ENCODE measurements around the gene C16orf90. TPM values are rescaled to one million over a fixed set of nuclear protein-coding genes. Genes with fewer than 3 reads are reported as not detected.
"Not testable (repeated sequence)": the region's sequence is repeated elsewhere in the genome, so short reads cannot be mapped to it uniquely, and the experiment has no call there.

C16orf90 gene
- total and polyA plus RNA-seq, 9 donors, result not detected

DNA sequence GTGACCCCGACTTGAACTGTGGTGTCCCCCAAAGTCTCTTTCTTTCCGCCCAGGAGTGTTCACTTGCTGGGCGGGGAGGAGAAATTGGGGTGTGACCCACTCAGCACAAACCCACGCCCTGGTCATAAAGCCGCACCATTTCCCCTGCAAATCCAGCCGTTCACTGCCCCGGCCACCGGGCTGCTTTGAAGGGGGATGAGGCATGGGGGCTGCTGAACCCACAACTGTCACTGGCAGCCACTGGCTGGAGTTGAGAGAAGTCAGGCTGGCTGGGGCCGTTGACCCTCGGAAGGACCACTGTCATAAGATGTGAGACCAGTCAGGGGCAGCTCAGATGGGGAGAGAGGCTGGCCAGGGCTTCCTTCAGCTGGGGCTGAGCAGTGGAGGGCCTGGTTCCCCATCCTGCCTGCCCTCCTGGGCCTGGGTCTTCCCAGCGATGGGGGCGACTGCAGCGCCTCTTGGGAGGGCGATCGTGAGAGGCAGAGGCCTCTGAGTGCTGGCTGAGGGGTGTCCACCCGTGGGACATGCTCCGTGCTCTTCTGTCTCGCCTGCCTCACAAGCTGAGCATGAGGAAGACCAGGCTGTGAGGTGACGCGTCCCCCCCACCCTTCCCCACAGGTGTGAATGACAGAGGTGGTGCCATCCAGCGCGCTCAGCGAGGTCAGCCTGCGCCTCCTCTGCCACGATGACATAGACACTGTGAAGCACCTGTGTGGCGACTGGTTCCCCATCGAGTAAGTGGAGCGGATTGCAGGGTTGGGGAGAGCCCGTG, 19.5 kb downstream of the C16orf90 start:
- DNase-seq, result no peak
- 85% methylated on average over 23 of the region's 29 CpGs for WGBS (ENCODE audit: insufficient coverage)
- Histone ChIP-seq H3K27ac (ENCODE audit: low read length) (no peak overlapping the region), H3K9me3 (replicated peaks; ENCODE audit: control insufficient read depth, low read depth, low read length) (no peaks in the 10 kb centered on the region), H3K27me3 (ENCODE audit: control insufficient read depth, insufficient read depth, low read length) (no peaks in the 10 kb centered on the region), H3K36me3 (ENCODE audit: control insufficient read depth, insufficient read depth, low read length) (peaks cover 30% of the 10 kb centered on the region), H3K4me1 (ENCODE audit: control insufficient read depth, insufficient read depth, low read length) (peaks cover 11% of the 10 kb centered on the region), H3K4me3 (ENCODE audit: low read length) (no peak overlapping the region)

DNA sequence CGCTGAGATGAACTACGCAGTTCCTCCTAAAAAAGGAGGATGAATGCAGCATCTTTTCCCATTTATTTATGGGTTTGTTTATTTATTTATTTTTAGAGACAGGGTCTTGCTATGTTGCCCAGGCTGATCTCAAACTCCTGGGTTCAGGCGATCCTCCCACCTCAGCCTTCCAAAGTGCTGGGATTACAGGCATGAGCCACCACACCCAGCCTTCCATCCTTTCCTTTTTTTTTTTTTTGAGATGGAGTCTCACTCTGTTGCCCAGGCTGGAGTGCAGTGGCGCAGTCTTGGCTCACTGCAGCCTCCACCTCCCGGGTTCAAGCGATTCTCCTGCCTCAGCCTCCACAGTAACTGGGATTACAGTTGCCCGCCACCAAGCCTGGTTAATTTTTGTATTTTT, 20.4 kb downstream of the C16orf90 start:
- DNase-seq; H3K4me3 ChIP-seq (ENCODE audit: low read length); H3K27me3 ChIP-seq (ENCODE audit: control insufficient read depth, insufficient read depth, low read length); H3K9me3 ChIP-seq (replicated peaks; ENCODE audit: control insufficient read depth, low read depth, low read length); H3K27ac ChIP-seq (ENCODE audit: low read length): not testable (repeated sequence)
- WGBS (ENCODE audit: insufficient coverage), result no CpG with 5 or more reads among the region's 7 CpGs
- Histone ChIP-seq H3K4me1 (ENCODE audit: control insufficient read depth, insufficient read depth, low read length) (peaks cover 11% of the 10 kb centered on the region), H3K36me3 (ENCODE audit: control insufficient read depth, insufficient read depth, low read length) (peaks cover 25% of the 10 kb centered on the region)

DNA sequence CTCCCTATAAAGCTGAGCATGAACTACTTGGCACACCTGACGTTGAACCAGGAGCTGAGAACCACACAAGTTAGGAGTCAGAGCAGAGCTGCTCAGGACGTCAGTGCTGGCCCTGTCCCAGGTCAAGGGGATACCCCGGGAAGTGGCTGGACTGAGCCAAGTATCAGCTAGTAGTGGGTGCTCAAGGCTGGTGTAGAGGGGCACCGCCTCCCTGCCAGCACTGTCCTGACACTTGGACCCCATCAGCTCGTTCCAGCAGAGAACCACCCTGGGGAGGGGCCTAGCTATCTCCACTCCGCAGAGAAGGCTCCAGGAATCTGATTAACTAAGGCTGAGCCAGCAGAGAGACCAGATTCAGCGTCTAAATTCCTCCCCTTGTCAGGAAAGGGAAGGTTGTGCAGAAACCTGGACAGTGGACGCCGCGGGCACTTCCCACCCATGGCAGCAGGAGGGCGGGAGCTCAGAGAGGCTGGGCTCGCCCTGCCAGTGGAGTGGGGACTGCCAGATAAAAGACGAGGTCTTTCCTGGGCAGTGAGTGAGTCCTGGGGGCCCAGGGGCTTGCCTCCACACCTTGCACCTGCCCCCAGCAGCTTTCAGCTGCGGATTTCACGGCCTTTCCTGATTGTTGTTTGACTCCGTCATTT, 21.0 kb downstream of the C16orf90 start:
- Histone ChIP-seq H3K9me3 (replicated peaks; ENCODE audit: control insufficient read depth, low read depth, low read length) (no peaks in the 10 kb centered on the region), H3K27me3 (ENCODE audit: control insufficient read depth, insufficient read depth, low read length) (no peaks in the 10 kb centered on the region), H3K36me3 (ENCODE audit: control insufficient read depth, insufficient read depth, low read length) (peaks cover 23% of the 10 kb centered on the region), H3K4me1 (ENCODE audit: control insufficient read depth, insufficient read depth, low read length) (peaks cover 11% of the 10 kb centered on the region), H3K27ac (ENCODE audit: low read length) (no peak overlapping the region), H3K4me3 (ENCODE audit: low read length) (no peak overlapping the region)
- no peak for DNase-seq
- WGBS (ENCODE audit: insufficient coverage), result 72% methylated on average over 13 of the region's 16 CpGs

DNA sequence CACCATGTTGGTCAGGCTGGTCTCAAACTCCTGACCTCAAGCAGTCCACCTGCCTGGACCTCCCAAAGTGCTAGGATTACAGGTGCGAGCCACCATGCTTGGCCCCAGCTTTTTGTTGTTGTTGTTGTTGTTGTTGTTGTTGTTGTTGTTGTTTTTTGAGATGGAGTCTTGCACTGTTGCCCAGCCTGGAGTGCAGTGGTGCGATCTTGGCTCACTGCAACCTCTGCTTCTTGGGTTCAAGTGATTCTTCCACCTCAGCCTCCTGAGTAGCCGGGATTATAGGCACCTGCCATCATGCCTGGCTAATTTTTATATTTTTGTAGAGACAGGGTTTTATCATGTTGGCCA, 21.7 kb downstream of the C16orf90 start:
- not testable (repeated sequence) for H3K4me1 ChIP-seq (ENCODE audit: control insufficient read depth, insufficient read depth, low read length); H3K4me3 ChIP-seq (ENCODE audit: low read length); H3K27me3 ChIP-seq (ENCODE audit: control insufficient read depth, insufficient read depth, low read length); DNase-seq; H3K27ac ChIP-seq (ENCODE audit: low read length); H3K9me3 ChIP-seq (replicated peaks; ENCODE audit: control insufficient read depth, low read depth, low read length)
- peaks cover 22% of the 10 kb centered on the region for H3K36me3 ChIP-seq (ENCODE audit: control insufficient read depth, insufficient read depth, low read length)
- no CpG with 5 or more reads among the region's 3 CpGs for WGBS (ENCODE audit: insufficient coverage)

DNA sequence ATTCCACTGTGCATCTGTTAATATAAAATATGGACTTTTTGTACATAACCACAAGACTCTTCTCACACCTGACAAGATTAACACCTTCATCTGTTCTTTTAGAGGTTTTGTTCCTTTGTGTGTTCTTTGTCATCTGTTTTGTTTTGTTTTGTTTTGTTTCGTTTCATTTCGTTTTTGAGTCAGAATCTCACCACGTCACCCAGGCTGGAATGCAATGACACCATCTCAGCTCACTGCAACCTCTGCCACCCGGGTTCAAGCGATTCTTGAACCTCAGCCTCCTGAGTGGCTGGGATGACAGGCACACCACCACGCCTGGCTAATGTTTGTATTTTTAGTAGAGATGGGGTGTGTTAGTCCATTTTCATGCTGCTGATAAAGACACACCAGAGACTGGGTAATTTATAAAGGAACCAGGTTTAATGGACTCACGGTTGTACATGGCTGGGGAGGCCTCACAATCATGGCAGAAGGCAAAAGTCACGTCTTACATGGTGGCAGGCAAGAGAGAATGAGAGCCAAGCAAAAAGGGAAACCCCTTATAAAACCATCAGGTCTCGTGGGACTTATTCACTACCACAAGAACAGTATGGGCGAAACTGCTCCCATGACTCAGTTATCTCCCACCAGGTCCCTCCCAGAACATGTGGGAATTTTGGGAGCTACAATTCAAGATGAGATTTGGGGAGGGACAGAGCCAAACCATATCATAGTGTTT, 22.3 kb downstream of the C16orf90 start:
- H3K27ac ChIP-seq (ENCODE audit: low read length), result no peak overlapping the region
- H3K27me3 ChIP-seq (ENCODE audit: control insufficient read depth, insufficient read depth, low read length), result no peaks in the 10 kb centered on the region
- H3K4me1 ChIP-seq (ENCODE audit: control insufficient read depth, insufficient read depth, low read length), result peaks cover 7% of the 10 kb centered on the region
- 96% methylated on average over 5 of the region's 10 CpGs for WGBS (ENCODE audit: insufficient coverage)
- H3K36me3 ChIP-seq (ENCODE audit: control insufficient read depth, insufficient read depth, low read length), result peaks cover 27% of the 10 kb centered on the region
- no peak for DNase-seq
- H3K9me3 ChIP-seq (replicated peaks; ENCODE audit: control insufficient read depth, low read depth, low read length), result no peaks in the 10 kb centered on the region
- H3K4me3 ChIP-seq (ENCODE audit: low read length), result no peak overlapping the region

DNA sequence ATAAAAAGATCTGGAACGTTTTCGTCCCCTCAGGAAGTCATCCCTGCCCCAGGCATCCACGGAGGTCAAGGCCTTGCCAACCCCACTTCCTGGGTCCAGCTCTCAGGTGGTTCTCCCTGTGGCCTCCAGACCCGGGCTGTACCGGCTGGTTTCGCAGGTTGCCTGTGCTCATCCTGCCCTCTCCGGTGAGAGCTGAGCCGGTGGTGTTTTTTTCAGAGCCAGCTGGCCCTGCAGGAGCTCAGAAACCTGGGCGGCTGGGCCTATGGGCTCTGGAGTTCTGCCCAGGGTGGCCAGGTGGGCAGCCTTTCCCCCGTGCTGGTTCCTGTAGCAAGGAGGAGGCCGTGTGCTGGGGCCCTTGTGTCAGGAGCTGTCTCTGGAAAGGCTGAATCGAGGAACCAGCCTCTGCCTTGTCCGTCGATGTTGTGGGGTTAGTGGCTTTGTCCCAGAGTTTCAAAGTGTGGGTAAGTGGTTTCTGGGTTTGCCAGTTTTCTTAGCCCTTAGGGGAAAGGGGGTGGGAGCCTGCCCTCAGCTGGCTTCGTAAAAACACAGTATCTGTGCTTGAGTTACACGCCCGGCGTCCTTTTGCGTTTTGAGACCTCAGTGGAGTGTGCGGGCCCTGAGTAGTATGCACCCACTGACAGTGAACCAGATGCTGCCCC, 23.6 kb downstream of the C16orf90 start:
- H3K9me3 ChIP-seq (replicated peaks; ENCODE audit: control insufficient read depth, low read depth, low read length), result no peaks in the 10 kb centered on the region
- H3K4me1 ChIP-seq (ENCODE audit: control insufficient read depth, insufficient read depth, low read length), result peaks cover 9% of the 10 kb centered on the region
- WGBS (ENCODE audit: insufficient coverage), result 89% methylated on average over 20 of the region's 20 CpGs
- peaks cover 36% of the 10 kb centered on the region for H3K36me3 ChIP-seq (ENCODE audit: control insufficient read depth, insufficient read depth, low read length)
- no peak overlapping the region for H3K27ac ChIP-seq (ENCODE audit: low read length)
- H3K27me3 ChIP-seq (ENCODE audit: control insufficient read depth, insufficient read depth, low read length), result no peaks in the 10 kb centered on the region
- no peak overlapping the region for H3K4me3 ChIP-seq (ENCODE audit: low read length)
- DNase-seq, result no peak

DNA sequence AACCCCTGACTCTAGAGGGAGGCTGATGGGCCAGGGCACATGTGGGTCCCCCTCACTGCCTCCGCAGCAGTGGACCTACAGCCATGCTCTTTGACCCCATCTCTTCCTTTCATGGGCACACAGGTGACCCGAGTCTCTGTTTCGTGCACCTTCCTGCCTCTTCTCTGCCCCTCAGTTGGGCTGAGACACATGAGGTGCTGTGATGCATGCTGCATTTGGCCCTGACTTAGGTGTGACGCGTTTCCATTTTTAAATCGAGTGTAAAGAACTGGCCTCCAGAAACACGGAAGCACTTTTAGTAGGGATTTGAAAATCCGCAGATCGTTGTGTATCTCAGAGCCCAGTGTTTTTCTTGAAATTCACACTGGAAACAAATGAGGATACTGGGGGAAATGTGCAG, 24.6 kb downstream of the C16orf90 start:
- no peak overlapping the region for H3K27ac ChIP-seq (ENCODE audit: low read length)
- no peaks in the 10 kb centered on the region for H3K27me3 ChIP-seq (ENCODE audit: control insufficient read depth, insufficient read depth, low read length)
- no peak overlapping the region for H3K4me3 ChIP-seq (ENCODE audit: low read length)
- DNase-seq, result no peak
- H3K9me3 ChIP-seq (replicated peaks; ENCODE audit: control insufficient read depth, low read depth, low read length), result no peaks in the 10 kb centered on the region
- H3K4me1 ChIP-seq (ENCODE audit: control insufficient read depth, insufficient read depth, low read length), result peaks cover 5% of the 10 kb centered on the region
- peaks cover 39% of the 10 kb centered on the region for H3K36me3 ChIP-seq (ENCODE audit: control insufficient read depth, insufficient read depth, low read length)
- WGBS (ENCODE audit: insufficient coverage), result 85% methylated on average over 8 of the region's 9 CpGs

DNA sequence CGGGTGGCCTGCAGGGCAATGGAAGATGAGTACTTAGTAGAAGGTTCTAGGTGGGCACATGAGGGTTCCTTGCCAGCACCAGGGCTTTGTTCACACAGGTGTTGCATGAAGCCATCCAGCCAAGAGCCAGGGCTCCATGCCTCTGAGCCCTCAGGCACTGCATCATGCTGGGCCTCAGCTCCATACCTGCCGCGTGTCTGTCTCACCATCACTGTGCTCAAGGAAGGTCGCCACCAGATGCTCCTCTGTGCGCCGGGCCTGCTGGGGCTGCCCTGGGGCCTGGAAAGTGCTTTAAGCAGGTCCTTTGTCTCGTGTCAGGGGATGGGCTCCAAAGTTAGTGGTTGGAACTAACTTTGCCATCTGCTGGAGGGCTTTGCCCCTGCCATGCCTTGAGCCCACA, 25.6 kb downstream of the C16orf90 start:
- Histone ChIP-seq H3K36me3 (ENCODE audit: control insufficient read depth, insufficient read depth, low read length) (peaks cover 42% of the 10 kb centered on the region), H3K4me1 (ENCODE audit: control insufficient read depth, insufficient read depth, low read length) (peaks cover 5% of the 10 kb centered on the region), H3K9me3 (replicated peaks; ENCODE audit: control insufficient read depth, low read depth, low read length) (no peaks in the 10 kb centered on the region), H3K27ac (ENCODE audit: low read length) (no peak overlapping the region), H3K4me3 (ENCODE audit: low read length) (no peak overlapping the region), H3K27me3 (ENCODE audit: control insufficient read depth, insufficient read depth, low read length) (no peaks in the 10 kb centered on the region)
- 86% methylated on average over 6 of the region's 7 CpGs for WGBS (ENCODE audit: insufficient coverage)
- DNase-seq, result no peak

DNA sequence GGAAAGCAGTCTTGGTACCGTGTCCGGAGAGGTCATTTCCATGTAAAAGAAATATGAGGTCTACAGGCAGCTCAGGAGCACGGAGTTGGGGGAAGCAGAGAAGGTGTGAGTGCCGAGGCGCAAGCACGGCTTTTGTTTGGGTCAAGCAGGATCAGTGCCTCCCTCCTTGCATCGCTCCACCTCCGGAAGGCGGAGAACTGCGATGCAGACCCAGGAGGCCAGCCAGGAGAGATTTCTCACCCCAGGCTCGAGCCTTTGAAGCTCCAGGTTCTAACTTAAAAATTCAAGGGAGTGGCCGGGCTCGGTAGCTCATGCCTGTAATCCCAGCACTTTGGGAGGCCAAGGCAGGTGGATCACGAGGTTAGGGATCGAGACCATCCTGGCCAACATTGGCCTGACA, 26.8 kb downstream of the C16orf90 start:
- DNase-seq, result no peak
- Histone ChIP-seq H3K4me3 (ENCODE audit: low read length) (no peak overlapping the region), H3K27me3 (ENCODE audit: control insufficient read depth, insufficient read depth, low read length) (no peaks in the 10 kb centered on the region), H3K9me3 (replicated peaks; ENCODE audit: control insufficient read depth, low read depth, low read length) (no peaks in the 10 kb centered on the region), H3K36me3 (ENCODE audit: control insufficient read depth, insufficient read depth, low read length) (peaks cover 42% of the 10 kb centered on the region), H3K27ac (ENCODE audit: low read length) (no peak overlapping the region), H3K4me1 (ENCODE audit: control insufficient read depth, insufficient read depth, low read length) (peaks cover 11% of the 10 kb centered on the region)
- 48% methylated on average over 15 of the region's 15 CpGs for WGBS (ENCODE audit: insufficient coverage)

DNA sequence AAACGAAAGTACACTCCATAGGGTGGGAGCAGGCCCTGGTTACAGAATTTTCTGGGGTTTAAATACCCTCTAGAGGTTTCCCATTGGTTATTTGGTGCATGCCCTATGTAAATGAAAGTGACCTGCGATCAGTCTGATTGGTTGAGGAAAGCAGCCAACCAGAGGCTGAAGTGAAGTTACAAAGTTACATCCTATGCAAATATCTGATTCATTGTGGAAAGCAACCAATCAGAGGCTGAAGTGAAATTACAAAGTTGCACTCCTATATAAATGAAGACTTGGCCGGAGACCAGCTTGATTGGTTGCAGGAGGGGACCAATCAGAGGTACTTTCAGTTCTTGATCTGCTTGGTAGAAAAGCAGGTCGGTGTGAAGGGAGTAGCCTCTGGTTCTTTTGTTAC, 27.4 kb downstream of the C16orf90 start:
- Histone ChIP-seq H3K27me3 (ENCODE audit: control insufficient read depth, insufficient read depth, low read length) (no peaks in the 10 kb centered on the region), H3K4me3 (ENCODE audit: low read length) (no peak overlapping the region), H3K27ac (ENCODE audit: low read length) (no peak overlapping the region), H3K36me3 (ENCODE audit: control insufficient read depth, insufficient read depth, low read length) (peaks cover 42% of the 10 kb centered on the region), H3K9me3 (replicated peaks; ENCODE audit: control insufficient read depth, low read depth, low read length) (no peaks in the 10 kb centered on the region), H3K4me1 (ENCODE audit: control insufficient read depth, insufficient read depth, low read length) (peaks cover 11% of the 10 kb centered on the region)
- no peak for DNase-seq
- 70% methylated on average over 2 of the region's 4 CpGs for WGBS (ENCODE audit: insufficient coverage)

All from muscle of leg (tissue), 11 donors.